Measurements from ENCODE around the gene RNF182.
"Not testable (repeated sequence)": the region's sequence is repeated elsewhere in the genome, so short reads cannot be mapped to it uniquely, and the experiment has no call there.

RNF182 gene

GRCh38 chr6:14004258-14004657, 79.5 kb downstream of the RNF182 start:
- no peak for DNase-seq

DNA sequence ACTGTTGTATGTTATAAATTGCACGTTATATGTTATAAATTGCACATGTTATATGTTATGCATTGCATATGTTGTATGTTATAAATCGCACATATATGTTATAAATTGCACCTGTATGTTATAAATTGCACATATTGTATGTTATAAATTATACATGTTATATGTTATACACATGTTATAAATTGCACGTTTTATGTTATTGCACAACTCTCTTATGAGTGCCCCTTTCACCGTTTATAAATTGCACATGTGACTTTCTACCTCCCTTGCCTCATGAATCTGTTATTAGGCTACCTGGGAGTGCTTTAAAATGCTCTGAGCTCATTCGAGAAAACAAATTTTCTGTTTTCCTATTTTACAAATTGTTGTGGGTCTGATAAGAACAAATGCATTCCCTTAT, 84.1 kb downstream of the RNF182 start:
- DNase-seq = no peak

- no peak for DNase-seq
Observed at GRCh38 chr6:14009431-14009830, 84.7 kb downstream of the RNF182 start.

GRCh38 chr6:14010275-14010674, 85.5 kb downstream of the RNF182 start:
- no peak for DNase-seq

DNA sequence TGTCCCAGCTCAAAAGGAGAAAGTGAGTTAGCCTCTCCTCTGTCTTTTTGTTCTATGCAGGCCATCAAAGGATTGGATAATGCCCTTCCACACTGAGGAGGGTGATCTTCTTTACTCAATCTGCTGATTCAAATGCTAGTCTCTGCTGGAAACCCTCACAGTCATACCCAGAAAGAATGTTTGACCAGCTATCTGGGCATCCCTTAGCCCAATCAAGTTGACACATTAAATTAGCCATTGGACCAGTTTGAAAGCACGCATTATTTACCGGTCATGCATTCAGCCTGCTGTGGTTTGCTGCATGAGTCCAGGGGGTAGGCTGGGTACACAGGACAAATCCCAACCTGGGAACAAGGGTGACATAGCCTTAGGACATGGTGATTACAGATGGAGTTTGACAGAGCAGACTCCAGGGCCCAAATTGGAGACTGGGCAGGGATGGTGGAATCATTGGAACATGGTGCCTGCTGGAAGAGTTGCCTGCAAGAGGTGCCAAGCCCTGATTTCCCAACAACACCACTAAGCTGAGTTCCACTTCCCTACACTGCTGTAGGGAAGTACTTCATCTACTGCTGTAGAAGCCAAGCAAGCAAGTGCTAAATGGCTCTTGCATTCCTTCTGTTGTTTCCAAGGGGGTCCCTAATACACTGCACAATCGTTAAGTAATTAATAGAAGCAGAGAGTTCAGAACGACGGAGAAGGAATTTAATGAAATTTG, 87.7 kb downstream of the RNF182 start:
- DNase-seq = no peak

- DNase-seq = no peak
Observed at GRCh38 chr6:14015964-14016363, 91.2 kb downstream of the RNF182 start.

DNA sequence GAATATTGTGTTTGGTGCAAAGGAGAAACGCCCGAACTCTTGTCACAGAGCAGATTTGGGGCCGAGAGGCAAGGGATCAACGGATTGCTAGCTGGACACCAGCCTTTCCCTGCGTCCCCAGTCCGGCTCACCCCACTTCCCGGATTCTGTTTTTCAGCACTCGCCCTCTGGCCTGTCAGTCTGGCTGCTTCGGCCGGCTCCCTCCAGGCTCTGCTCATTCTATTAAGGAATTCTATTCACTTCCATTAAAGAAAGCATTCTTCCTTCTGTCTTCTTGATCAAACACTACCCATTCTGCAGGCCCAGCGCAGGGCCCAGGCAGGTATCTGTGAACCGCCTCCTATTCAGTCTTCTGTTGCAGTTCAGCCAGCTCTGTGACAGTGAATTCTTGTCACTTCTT, 91.7 kb downstream of the RNF182 start:
- DNase-seq = no peak

DNA sequence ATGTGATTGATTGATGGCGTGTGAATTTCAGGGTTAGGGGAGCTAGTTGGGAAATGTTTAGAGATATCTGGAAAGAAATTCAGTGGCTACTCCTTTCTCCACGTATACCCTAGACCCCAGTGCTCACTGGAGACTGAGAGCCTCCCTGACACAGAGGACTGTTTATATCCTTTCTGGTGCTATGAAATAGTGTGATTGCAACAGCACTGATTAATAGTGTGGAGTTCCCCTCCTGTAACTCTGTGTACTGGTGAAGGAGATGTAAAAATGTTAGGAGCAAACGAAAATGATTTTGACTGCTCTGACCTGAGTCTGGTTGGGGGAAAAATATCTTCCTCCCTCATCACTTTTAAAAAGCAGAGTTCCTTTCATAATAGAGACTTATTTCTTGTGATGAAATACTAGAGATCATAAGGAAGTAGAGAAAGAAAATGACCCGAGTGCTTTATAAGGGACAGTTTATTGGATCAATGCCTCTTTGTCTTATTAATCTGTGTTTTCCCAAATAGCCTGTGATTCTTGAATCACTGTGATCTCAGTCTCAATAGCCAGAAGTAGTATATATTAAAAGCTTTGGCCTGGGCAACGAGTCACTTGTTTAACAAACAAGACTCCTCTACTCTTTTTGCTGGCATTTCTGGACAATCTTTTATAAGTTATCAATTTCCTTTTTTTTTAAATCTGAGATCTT, 92.3 kb downstream of the RNF182 start:
- DNase-seq = no peak

DNA sequence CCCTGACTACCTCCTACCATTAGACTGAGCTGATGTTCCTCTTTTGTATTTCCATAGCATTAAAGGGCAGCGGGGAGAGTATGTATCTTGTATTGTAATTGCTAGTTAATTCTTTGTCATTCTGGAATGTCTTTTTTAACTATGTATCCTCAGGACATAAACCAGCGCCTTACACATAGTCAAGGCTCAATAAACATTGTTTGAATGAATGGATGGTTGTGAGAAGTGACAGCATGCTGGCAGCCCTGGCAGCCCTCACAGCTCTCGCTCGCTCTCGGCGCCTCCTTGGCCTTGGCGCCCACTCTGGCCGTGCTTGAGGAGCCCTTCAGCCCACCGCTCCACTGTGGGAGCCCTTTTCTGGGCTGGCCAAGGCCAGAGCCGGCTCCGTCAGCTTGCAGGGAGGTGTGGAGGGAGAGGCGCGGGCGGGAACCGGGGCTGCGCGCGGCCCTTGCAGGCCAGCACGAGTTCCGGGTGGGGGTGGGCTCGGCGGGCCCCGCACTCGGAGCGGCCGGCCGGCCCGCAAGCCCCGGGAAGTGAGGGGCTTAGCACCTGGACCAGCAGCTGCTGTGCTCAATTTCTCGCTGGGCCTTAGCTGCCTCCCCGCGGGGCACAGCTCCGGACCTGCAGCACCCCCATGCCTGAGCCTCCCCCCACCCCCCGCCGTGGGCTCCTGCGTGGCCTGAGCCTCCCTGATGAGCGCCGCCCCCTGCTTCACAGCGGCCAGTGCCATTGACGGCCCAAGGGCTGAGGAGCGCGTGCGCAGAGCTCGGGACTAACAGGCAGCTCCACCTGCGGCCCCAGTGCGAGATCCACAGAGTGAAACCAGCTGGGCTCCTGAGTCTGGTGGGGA, 93.1 kb downstream of the RNF182 start:
- no peak for DNase-seq

DNA sequence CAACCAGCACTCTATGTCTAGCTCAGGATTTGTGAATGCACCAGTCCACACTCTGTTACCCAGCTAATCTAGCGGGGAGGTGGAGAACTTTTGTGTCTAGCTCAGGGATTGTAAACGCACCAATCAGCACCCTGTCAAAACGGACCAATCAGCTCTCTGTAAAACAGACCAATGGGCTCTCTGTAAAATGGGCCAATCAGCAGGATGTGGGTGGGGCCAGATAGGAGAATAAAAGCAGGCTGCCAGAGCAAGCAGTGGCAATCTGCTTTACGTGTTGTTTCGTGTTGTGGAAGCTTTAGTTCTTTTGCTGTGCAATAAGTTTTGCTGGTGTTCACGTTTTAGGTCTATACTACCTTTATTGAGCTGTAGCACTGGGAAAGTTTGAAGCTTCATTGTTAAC, 93.8 kb downstream of the RNF182 start:
- not testable (repeated sequence) for DNase-seq

GRCh38 chr6:14020551-14020950, 95.8 kb downstream of the RNF182 start:
- DNase-seq = no peak

DNA sequence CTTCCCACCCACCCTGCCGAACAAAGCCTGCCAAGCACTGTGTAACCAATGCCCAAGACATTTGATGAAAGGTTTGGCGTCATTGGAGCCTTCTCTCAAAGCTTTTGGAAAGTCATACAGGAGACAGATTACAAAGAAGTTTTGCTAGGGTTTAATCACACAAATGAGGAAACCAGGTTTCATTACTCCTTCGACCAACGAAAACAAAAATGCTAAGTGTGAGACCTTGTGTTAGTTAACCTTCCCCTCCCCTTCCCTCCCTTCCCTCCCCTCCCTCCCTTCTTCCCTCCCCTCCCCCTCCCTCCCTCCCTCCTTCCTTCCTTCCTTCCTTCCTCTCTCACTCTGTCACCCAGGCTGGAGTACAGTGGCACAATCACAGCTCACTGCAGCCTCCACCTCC, 96.7 kb downstream of the RNF182 start:
- DNase-seq = no peak

DNA sequence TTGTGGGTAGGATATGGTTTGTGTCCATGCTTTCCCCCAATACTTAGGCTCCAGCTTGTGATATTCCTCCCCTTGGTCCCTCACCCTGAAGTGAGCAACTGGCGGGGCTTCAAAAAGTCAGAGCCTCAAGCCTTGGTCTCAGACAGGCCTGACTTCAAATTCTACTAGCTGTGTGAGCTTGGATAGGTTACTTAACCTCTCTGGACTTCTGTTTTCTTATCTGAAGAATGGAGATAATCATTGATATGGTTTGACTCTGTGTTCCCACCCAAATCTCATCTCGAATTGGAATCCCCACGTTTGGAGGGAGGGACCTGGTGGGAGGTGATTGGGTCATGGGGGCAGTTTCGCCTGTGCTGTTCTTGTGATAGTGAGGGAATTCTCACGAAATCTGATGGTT, 97.9 kb downstream of the RNF182 start:
- DNase-seq = no peak

GRCh38 chr6:14023855-14024254, 99.1 kb downstream of the RNF182 start:
- DNase-seq = no peak

GRCh38 chr6:14025160-14025559, 100.4 kb downstream of the RNF182 start:
- no peak for DNase-seq

GRCh38 chr6:14026831-14027539, 102.2 kb downstream of the RNF182 start:
- peak; percentile 59 for DNase-seq

DNA sequence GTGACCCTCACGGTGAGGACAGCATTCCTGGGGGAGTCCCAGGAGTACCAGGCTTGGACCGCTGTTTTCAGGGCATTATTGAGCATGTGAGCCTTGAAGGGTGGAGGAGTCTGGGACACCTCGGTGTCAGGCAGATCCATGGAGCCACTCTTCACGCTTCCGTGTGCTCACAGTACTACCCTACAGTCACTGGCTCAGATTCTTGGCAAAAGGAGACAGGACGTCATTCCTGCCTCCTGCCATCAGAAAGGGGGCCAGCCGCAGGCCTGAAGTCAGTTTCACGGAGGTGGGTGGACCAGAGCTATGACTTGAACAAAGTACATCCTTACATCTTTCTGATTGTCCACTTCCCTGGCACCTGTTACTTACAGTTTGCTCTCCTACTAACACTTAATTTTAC, 103.9 kb downstream of the RNF182 start:
- DNase-seq = no peak

DNA sequence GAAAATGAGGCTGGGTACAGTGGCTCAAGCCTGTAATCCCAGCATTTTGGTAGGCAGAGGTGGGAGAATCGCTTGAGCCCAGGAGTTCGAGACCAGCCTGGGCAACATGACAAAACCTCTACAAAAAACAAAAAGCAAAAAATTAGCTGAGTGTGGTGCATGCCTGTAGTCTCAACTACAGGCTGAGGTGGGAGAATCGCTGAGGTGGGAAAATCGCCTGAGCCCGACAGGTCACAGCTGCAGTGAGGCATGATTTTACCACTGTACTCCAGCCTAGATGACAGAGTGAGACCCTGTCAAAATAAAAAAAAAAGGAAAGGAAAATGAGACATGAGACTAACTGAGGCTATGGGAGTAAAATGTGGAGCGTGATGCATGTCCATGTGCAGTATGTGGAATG, 104.9 kb downstream of the RNF182 start:
- no peak for DNase-seq

All from left hindlimb (tissue), 1 donor.